HG03095 (cell line): ENCODE data around the gene PPP1R9A.

Experiments used
- ATAC-seq: cut with Tn5 transposase; IDR thresholded peaks from one replicate; pipeline ENCODE4 v1.9.1; 2021; ENCODE audit warnings: moderate library complexity; ENCODE audit not compliant: unreplicated experiment

The PPP1R9A gene

DNA sequence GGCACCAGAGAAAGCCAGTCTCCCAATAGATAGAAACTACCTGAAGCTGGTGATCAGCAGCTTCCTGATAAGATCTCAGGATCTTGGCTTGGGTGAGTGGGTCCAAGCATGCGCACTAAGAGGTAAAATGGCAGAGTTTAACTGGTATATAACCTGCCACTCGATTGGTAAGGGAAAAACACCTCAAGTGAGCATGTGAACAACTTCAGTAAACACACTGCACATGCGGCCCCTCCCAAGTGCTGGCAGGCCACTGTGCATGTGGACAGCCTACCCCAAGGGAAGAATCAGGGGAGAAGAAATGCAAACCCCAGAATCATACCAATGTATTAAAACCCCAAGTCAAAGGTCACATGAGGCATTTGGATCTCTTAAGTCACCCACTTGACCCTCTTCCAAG, 434.6 kb downstream of the PPP1R9A start:
- ATAC-seq = no peak

DNA sequence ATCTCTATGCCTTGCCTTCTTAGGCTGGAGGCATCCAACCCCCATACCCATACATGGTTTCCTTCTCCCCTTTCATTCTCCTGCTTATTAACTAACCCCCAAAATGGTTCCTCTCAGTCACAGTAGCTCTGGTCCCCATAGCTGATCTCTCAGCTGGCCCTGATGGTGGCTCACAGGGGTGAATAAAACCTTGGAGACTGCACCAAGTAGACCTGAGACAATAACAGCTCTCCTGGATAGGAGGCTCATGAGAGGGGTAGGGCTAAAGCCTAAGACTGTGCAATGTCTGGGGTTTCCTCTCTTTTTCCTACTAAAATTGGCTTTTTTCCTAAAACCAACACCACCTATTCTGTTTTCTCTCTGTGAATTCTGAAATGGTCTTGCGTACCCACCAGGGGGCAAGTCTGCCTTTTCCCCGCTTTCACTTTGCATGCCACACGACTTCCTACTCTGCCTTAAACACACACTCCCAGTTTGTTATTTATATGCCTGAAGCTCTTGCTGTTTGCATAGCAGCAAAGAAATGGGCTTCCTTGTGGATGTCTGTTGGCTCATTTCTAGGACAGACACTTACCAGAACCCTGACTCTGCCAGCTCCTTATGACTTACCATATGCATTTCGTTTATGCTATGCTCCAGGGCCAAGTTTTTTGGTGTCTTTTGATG, 435.4 kb downstream of the PPP1R9A start:
- no peak for ATAC-seq
